ENCODE results near the gene PIAS1.

The PIAS1 gene

GRCh38 chr15:68112706-68113105 is 58.6 kb downstream of the PIAS1 start:
- no peak for ATAC-seq
- H3K36me3 Mint-ChIP-seq, result peaks cover 36% of the 10 kb centered on the region
- no peaks in the 10 kb centered on the region for H3K27me3 Mint-ChIP-seq
- peaks cover 84% of the 10 kb centered on the region for H3K4me1 Mint-ChIP-seq
- H3K9me3 Mint-ChIP-seq, result no peaks in the 10 kb centered on the region
- H3K27ac Mint-ChIP-seq, result no peak overlapping the region
- H3K4me3 Mint-ChIP-seq, result no peak overlapping the region

- Mint-ChIP-seq H3K4me1 (peaks cover 82% of the 10 kb centered on the region), H3K4me3 (no peak overlapping the region), H3K36me3 (peaks cover 35% of the 10 kb centered on the region), H3K27me3 (no peaks in the 10 kb centered on the region), H3K27ac (no peak overlapping the region), H3K9me3 (no peaks in the 10 kb centered on the region)
- no peak for ATAC-seq
Measured at GRCh38 chr15:68113273-68113672, 59.2 kb downstream of the PIAS1 start.

- peaks cover 81% of the 10 kb centered on the region for H3K4me1 Mint-ChIP-seq
- ATAC-seq, result no peak
Measured at GRCh38 chr15:68113751-68114150, 59.6 kb downstream of the PIAS1 start.

GRCh38 chr15:68114356-68114755 is 60.2 kb downstream of the PIAS1 start:
- Mint-ChIP-seq H3K9me3 (no peaks in the 10 kb centered on the region), H3K27me3 (no peaks in the 10 kb centered on the region), H3K36me3 (peaks cover 31% of the 10 kb centered on the region), H3K4me1 (peaks cover 78% of the 10 kb centered on the region), H3K27ac (no peak overlapping the region), H3K4me3 (peak overlapping the region; percentile 21)
- no peak for ATAC-seq

More at GRCh38 chr15:68113751-68114150, 59.6 kb downstream of the PIAS1 start:
- Mint-ChIP-seq H3K27ac (no peak overlapping the region), H3K36me3 (peaks cover 35% of the 10 kb centered on the region), H3K4me3 (no peak overlapping the region), H3K9me3 (no peaks in the 10 kb centered on the region), H3K27me3 (no peaks in the 10 kb centered on the region)

- no peaks in the 10 kb centered on the region for H3K27me3 Mint-ChIP-seq
- H3K4me1 Mint-ChIP-seq, result peaks cover 81% of the 10 kb centered on the region
- ATAC-seq, result no peak
- H3K27ac Mint-ChIP-seq, result no peak overlapping the region
- H3K36me3 Mint-ChIP-seq, result peaks cover 36% of the 10 kb centered on the region
- H3K9me3 Mint-ChIP-seq, result no peaks in the 10 kb centered on the region
- H3K4me3 Mint-ChIP-seq, result peak overlapping the region; percentile 14
Measured at GRCh38 chr15:68114840-68115239, 60.7 kb downstream of the PIAS1 start.

GRCh38 chr15:68124700-68125099 is 70.6 kb downstream of the PIAS1 start:
- no peak overlapping the region for H3K4me3 Mint-ChIP-seq
- H3K4me1 Mint-ChIP-seq, result peaks cover 38% of the 10 kb centered on the region
- H3K27me3 Mint-ChIP-seq, result no peaks in the 10 kb centered on the region
- H3K9me3 Mint-ChIP-seq, result peaks cover 20% of the 10 kb centered on the region
- H3K27ac Mint-ChIP-seq, result no peak overlapping the region
- H3K36me3 Mint-ChIP-seq, result peaks cover 50% of the 10 kb centered on the region
- ATAC-seq, result no peak

- no peaks in the 10 kb centered on the region for H3K27me3 Mint-ChIP-seq
- peaks cover 33% of the 10 kb centered on the region for H3K36me3 Mint-ChIP-seq
- peaks cover 25% of the 10 kb centered on the region for H3K4me1 Mint-ChIP-seq
- no peak overlapping the region for H3K27ac Mint-ChIP-seq
- ATAC-seq, result no peak
- H3K4me3 Mint-ChIP-seq, result no peak overlapping the region
- H3K9me3 Mint-ChIP-seq, result peaks cover 11% of the 10 kb centered on the region
Measured at GRCh38 chr15:68126396-68126795, 72.3 kb downstream of the PIAS1 start.

GRCh38 chr15:68129072-68129471 is 75.0 kb downstream of the PIAS1 start:
- Mint-ChIP-seq H3K4me1 (peaks cover 40% of the 10 kb centered on the region), H3K27me3 (no peaks in the 10 kb centered on the region), H3K9me3 (peaks cover 10% of the 10 kb centered on the region), H3K4me3 (no peak overlapping the region), H3K36me3 (peaks cover 25% of the 10 kb centered on the region), H3K27ac (no peak overlapping the region)
- no peak for ATAC-seq

GRCh38 chr15:68130851-68131250 is 76.7 kb downstream of the PIAS1 start:
- ATAC-seq, result no peak
- Mint-ChIP-seq H3K27ac (no peak overlapping the region), H3K36me3 (peaks cover 12% of the 10 kb centered on the region), H3K9me3 (peaks cover 4% of the 10 kb centered on the region), H3K4me3 (no peak overlapping the region), H3K27me3 (no peaks in the 10 kb centered on the region), H3K4me1 (peaks cover 28% of the 10 kb centered on the region)

GRCh38 chr15:68137096-68137495 is 83.0 kb downstream of the PIAS1 start:
- H3K27ac Mint-ChIP-seq, result no peak overlapping the region
- no peaks in the 10 kb centered on the region for H3K27me3 Mint-ChIP-seq

GRCh38 chr15:68143129-68143528 is 89.0 kb downstream of the PIAS1 start:
- ATAC-seq, result no peak
- peaks cover 28% of the 10 kb centered on the region for H3K36me3 Mint-ChIP-seq

More at GRCh38 chr15:68137096-68137495, 83.0 kb downstream of the PIAS1 start:
- no peak for ATAC-seq
- Mint-ChIP-seq H3K36me3 (peaks cover 16% of the 10 kb centered on the region), H3K9me3 (no peaks in the 10 kb centered on the region), H3K4me3 (no peak overlapping the region), H3K4me1 (peaks cover 28% of the 10 kb centered on the region)

GRCh38 chr15:68143785-68144184 is 89.7 kb downstream of the PIAS1 start:
- Mint-ChIP-seq H3K4me1 (peaks cover 4% of the 10 kb centered on the region), H3K36me3 (peaks cover 28% of the 10 kb centered on the region), H3K9me3 (no peaks in the 10 kb centered on the region), H3K27me3 (no peaks in the 10 kb centered on the region), H3K4me3 (no peak overlapping the region), H3K27ac (no peak overlapping the region)
- ATAC-seq, result no peak

More at GRCh38 chr15:68143129-68143528, 89.0 kb downstream of the PIAS1 start:
- Mint-ChIP-seq H3K9me3 (no peaks in the 10 kb centered on the region), H3K4me1 (peaks cover 8% of the 10 kb centered on the region), H3K27ac (no peak overlapping the region), H3K27me3 (no peaks in the 10 kb centered on the region), H3K4me3 (no peak overlapping the region)

GRCh38 chr15:68145706-68146105 is 91.6 kb downstream of the PIAS1 start:
- no peak for ATAC-seq
- Mint-ChIP-seq H3K4me3 (no peak overlapping the region), H3K4me1 (no peaks in the 10 kb centered on the region), H3K36me3 (peaks cover 32% of the 10 kb centered on the region), H3K9me3 (no peaks in the 10 kb centered on the region), H3K27ac (no peak overlapping the region), H3K27me3 (no peaks in the 10 kb centered on the region)

- Mint-ChIP-seq H3K4me3 (no peak overlapping the region), H3K4me1 (peaks cover 5% of the 10 kb centered on the region), H3K9me3 (no peaks in the 10 kb centered on the region), H3K27ac (no peak overlapping the region), H3K27me3 (no peaks in the 10 kb centered on the region), H3K36me3 (peaks cover 42% of the 10 kb centered on the region)
- ATAC-seq, result no peak
Measured at GRCh38 chr15:68148039-68148438, 93.9 kb downstream of the PIAS1 start.

- no peaks in the 10 kb centered on the region for H3K27me3 Mint-ChIP-seq
- ATAC-seq, result no peak
- no peak overlapping the region for H3K27ac Mint-ChIP-seq
- H3K4me3 Mint-ChIP-seq, result no peak overlapping the region
- peaks cover 45% of the 10 kb centered on the region for H3K36me3 Mint-ChIP-seq
- peaks cover 5% of the 10 kb centered on the region for H3K4me1 Mint-ChIP-seq
- no peaks in the 10 kb centered on the region for H3K9me3 Mint-ChIP-seq
Measured at GRCh38 chr15:68149059-68149458, 94.9 kb downstream of the PIAS1 start.

- no peaks in the 10 kb centered on the region for H3K9me3 Mint-ChIP-seq
- H3K4me1 Mint-ChIP-seq, result peaks cover 5% of the 10 kb centered on the region
- no peaks in the 10 kb centered on the region for H3K27me3 Mint-ChIP-seq
- no peak overlapping the region for H3K27ac Mint-ChIP-seq
- H3K36me3 Mint-ChIP-seq, result peaks cover 55% of the 10 kb centered on the region
- ATAC-seq, result no peak
- no peak overlapping the region for H3K4me3 Mint-ChIP-seq
Measured at GRCh38 chr15:68150187-68150586, 96.1 kb downstream of the PIAS1 start.

GRCh38 chr15:68151277-68151676 is 97.2 kb downstream of the PIAS1 start:
- Mint-ChIP-seq H3K36me3 (peaks cover 49% of the 10 kb centered on the region), H3K27ac (no peak overlapping the region), H3K4me3 (no peak overlapping the region), H3K27me3 (no peaks in the 10 kb centered on the region), H3K4me1 (peaks cover 5% of the 10 kb centered on the region), H3K9me3 (no peaks in the 10 kb centered on the region)
- ATAC-seq, result no peak
